ENCODE results near the gene TMEM132C. TPM values are rescaled to one million over a fixed set of nuclear protein-coding genes. Genes with fewer than 3 reads are reported as not detected.

The TMEM132C gene
- total RNA-seq, 3 donors from 2014 or later (not counting 1 experiment from before 2014, with no cell fraction given), result 0.08 to 0.41 TPM; not detected in 1

DNA sequence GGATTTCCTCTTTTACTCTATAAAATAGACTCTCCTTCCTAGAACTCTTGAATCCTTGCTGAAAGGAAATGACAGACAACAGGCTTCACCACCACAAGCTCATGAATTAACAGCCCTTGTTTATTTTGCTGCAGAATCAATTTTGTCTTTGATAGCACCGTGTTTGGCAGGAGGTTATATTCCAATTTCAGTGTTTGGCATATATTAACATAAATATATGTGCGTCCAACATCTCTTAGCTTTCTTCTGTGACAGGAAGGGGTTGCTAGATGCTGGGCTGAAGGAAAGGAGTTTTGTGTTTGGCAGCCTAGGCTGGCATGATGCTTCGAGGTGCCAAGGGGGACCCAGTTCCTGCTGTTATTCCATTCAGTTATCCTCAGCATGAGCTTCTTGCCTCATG lies 126.4 kb downstream of the TMEM132C start:
- no peak for ATAC-seq
- H3K36me3 ChIP-seq (ENCODE audit: control insufficient read depth, insufficient read depth, low read length), result no peaks in the 10 kb centered on the region
- no peaks in the 10 kb centered on the region for H3K9me3 Mint-ChIP-seq
- no peak overlapping the region for H3K4me3 Mint-ChIP-seq
- H3K9me3 ChIP-seq (ENCODE audit: control insufficient read depth, insufficient read depth, low read length), result no peaks in the 10 kb centered on the region
- H3K27ac Mint-ChIP-seq, result no peak overlapping the region
- no peak overlapping the region for H3K27ac ChIP-seq (ENCODE audit: low read length)
- H3K27me3 Mint-ChIP-seq (ENCODE audit: low read depth in 2 of 2), result peaks cover 9 to 13% of the 10 kb centered on the region in 2 donors
- no peaks in the 10 kb centered on the region for H3K27me3 ChIP-seq (ENCODE audit: control insufficient read depth, insufficient read depth, low read length)
- TF ChIP-seq, protein P1, sequence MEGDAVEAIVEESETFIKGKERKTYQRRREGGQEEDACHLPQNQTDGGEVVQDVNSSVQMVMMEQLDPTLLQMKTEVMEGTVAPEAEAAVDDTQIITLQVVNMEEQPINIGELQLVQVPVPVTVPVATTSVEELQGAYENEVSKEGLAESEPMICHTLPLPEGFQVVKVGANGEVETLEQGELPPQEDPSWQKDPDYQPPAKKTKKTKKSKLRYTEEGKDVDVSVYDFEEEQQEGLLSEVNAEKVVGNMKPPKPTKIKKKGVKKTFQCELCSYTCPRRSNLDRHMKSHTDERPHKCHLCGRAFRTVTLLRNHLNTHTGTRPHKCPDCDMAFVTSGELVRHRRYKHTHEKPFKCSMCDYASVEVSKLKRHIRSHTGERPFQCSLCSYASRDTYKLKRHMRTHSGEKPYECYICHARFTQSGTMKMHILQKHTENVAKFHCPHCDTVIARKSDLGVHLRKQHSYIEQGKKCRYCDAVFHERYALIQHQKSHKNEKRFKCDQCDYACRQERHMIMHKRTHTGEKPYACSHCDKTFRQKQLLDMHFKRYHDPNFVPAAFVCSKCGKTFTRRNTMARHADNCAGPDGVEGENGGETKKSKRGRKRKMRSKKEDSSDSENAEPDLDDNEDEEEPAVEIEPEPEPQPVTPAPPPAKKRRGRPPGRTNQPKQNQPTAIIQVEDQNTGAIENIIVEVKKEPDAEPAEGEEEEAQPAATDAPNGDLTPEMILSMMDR (IDR thresholded peaks at IDR 0.05), result no peak
- no peak overlapping the region for H3K4me3 ChIP-seq (ENCODE audit: low read length)
- no peaks in the 10 kb centered on the region for H3K36me3 Mint-ChIP-seq
- WGBS (ENCODE audit: insufficient coverage), result 90% methylated on average over 2 of the region's 3 CpGs
- peaks cover 12 to 20% of the 10 kb centered on the region in 2 donors for H3K4me1 Mint-ChIP-seq
- intact Hi-C loops (cut with micrococcal nuclease), result no loop called here
- peaks cover 14% of the 10 kb centered on the region for H3K4me1 ChIP-seq (ENCODE audit: control insufficient read depth, insufficient read depth, low read length)
- no peak for DNase-seq

GRCh38 chr12:128394137-128394536 lies 127.2 kb downstream of the TMEM132C start:
- Mint-ChIP-seq H3K4me1 (peaks cover 4 to 12% of the 10 kb centered on the region in 2 donors), H3K36me3 (no peaks in the 10 kb centered on the region), H3K4me3 (no peak overlapping the region), H3K27ac (no peak overlapping the region), H3K27me3 (ENCODE audit: low read depth in 2 of 2) (peaks cover 14 to 16% of the 10 kb centered on the region in 2 donors), H3K9me3 (no peaks in the 10 kb centered on the region)
- Histone ChIP-seq H3K9me3 (ENCODE audit: control insufficient read depth, insufficient read depth, low read length) (no peaks in the 10 kb centered on the region), H3K4me1 (ENCODE audit: control insufficient read depth, insufficient read depth, low read length) (peaks cover 7% of the 10 kb centered on the region), H3K27me3 (ENCODE audit: control insufficient read depth, insufficient read depth, low read length) (no peaks in the 10 kb centered on the region), H3K36me3 (ENCODE audit: control insufficient read depth, insufficient read depth, low read length) (no peaks in the 10 kb centered on the region), H3K4me3 (ENCODE audit: low read length) (no peak overlapping the region), H3K27ac (ENCODE audit: low read length) (no peak overlapping the region)
- TF ChIP-seq, protein P1 (IDR thresholded peaks at IDR 0.05), result no peak
- intact Hi-C loops (cut with micrococcal nuclease), result no loop called here
- WGBS (ENCODE audit: insufficient coverage), result 94% methylated on average over 2 of the region's 2 CpGs
- DNase-seq (no peak), ATAC-seq (no peak)

- DNase-seq (no peak), ATAC-seq (no peak)
- H3K4me3 Mint-ChIP-seq, result no peak overlapping the region
- Histone ChIP-seq H3K27ac (ENCODE audit: low read length) (no peak overlapping the region), H3K4me1 (ENCODE audit: control insufficient read depth, insufficient read depth, low read length) (no peaks in the 10 kb centered on the region), H3K36me3 (ENCODE audit: control insufficient read depth, insufficient read depth, low read length) (no peaks in the 10 kb centered on the region), H3K27me3 (ENCODE audit: control insufficient read depth, insufficient read depth, low read length) (no peaks in the 10 kb centered on the region), H3K4me3 (ENCODE audit: low read length) (no peak overlapping the region), H3K9me3 (ENCODE audit: control insufficient read depth, insufficient read depth, low read length) (no peaks in the 10 kb centered on the region)
- intact Hi-C loops (cut with micrococcal nuclease), result no loop called here
- peaks cover 13 to 33% of the 10 kb centered on the region in 2 donors for H3K27me3 Mint-ChIP-seq (ENCODE audit: low read depth in 2 of 2)
- no peaks in the 10 kb centered on the region for H3K4me1 Mint-ChIP-seq
- TF ChIP-seq, protein P1 (IDR thresholded peaks at IDR 0.05), result no peak
- no peaks in the 10 kb centered on the region for H3K36me3 Mint-ChIP-seq
- no peaks in the 10 kb centered on the region for H3K9me3 Mint-ChIP-seq
- no peak overlapping the region for H3K27ac Mint-ChIP-seq
- WGBS (ENCODE audit: insufficient coverage), result 86% methylated on average over 1 of the region's 1 CpG
These were observed 132.3 kb downstream of the TMEM132C start for GRCh38 chr12:128399253-128399652.

Data from natural killer cell (primary cell).